Measurements from ENCODE around the gene CATSPERE.
A peak's percentile ranks its signal among the peaks of the same experiment; 100 is the strongest.
"Not testable (repeated sequence)": the region's sequence is repeated elsewhere in the genome, so short reads cannot be mapped to it uniquely, and the experiment has no call there.

Gene CATSPERE

DNA sequence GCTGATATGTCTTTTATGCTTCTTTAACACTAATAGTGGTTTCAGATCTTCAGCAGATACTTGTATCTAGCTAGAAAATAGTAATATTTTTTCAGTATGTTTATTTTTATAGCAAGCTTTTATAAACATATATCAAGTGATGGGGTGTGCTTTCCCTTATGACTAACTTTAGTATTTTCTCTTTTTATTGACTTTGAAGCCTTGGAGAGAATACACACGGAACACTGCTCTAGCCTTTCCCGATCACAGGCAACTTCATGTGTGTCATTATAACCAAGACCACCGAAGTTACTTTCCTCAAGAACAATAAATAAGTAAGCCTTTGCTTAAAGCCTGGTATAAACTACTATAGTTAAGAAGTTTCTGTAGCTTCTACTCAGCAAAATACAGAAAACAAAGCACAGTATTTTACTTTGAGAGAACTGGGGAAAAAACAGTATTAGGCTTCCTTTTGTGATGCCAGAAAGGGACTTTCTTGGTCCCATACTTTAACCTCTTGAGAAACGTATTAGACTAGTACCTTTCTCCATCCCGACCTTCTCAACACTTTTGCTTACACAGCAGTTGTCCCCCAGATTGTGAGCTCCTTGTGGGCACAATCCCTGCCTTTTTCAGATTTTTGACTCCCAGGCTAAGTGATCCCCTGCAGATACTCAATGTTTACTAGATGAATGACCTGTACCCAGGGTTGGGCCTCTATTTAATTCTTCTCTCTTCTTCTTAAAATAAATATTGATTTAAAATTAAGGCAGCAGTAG lies 12.6 kb upstream of the CATSPERE start:
- no peak for DNase-seq

DNA sequence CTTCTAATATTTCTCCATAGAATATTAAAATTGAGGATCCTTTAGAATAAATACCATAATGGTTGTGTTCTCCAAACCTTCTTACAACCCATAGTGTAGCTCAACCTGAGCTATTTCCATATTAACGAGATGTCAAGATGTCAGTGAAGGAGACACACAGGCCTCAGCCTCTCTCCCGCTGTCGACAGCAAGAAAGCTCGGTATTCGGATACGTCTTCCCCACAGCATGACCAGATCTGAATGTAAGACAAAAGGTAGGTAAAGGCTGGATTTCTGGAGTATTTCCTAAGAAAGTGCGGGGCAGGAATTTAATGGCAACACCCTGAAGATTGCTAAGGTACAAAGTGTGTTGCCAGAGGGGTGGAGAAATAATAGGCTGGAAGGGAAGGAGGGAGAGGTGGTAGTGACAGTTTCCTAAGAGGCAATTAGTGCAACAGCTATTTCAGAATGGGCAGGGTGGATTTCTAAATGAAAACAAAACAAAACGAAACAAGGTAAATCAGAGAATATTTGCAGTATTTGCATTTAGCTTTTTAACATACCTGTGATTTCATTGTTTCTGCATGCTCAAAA lies 11.1 kb upstream of the CATSPERE start:
- peak in 1 of 3 experiments; percentile 37 for DNase-seq

DNA sequence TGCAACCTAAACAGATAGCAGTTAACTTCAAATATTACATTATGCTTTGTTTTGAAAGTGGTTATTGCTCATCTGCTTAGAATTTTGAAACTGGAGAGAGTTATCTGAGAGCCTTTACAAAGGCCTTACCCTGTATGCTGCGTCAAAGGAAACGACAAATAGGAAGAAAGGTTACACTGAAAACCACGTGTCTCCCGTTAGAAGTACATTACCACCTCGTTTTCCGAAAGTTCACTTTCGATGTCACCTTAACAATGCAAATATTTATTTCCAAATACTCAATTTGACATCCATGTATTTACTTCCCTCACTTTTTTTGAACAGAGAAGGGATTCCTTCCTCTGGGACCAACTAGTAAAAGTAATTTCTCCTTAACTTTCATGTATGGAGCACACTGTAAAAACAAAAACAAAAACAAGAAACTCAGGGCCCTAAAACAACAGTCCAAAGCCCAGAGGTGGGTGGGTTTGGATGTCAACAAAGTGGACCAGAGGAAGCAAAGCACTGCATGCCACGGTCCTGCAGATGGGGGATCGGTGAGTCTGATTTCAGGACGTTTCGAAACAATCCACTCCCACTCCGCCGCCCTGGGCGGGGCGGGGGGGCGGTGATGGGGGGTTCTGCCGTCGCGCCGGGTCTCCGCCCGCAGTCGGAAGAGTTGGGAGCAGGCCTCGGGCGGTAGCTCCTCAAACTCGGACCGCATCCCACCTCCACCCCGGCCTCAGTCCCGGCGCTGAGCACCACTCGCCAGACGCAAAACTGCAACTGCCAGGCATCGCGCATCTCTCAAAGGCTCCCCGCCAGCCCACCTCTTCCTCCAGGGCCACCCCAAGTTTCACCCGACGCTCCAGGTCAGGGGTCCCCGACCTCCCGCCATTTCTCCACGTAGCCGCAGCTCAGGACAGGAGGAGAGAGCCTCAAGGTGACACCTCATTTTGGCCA lies 10.2 kb upstream of the CATSPERE start:
- peak; percentile 6 to 81 (median 74) for DNase-seq

DNA sequence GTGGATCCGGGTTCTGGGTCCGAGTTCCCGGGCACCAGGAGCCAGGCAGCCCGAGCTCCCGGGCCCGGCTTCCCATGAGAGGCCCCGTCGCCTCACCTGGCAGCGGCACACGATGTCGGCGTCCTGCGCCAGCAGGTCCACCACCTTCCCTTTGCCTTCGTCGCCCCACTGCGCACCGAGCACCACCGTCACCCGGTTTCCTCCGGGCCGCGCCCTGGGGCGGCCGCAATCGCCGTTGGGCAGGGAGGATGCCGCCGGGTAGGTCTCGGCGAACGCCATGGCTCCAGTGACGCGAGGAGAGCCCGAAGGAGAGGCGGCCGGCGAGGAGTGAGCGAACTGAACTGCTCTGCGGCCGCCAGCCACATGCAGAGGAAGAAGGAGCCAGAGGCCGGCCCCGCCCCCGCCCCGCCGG lies 9.5 kb upstream of the CATSPERE start, which contains the start of gene ADSS2:
Gene ADSS2, minus strand, starts transcription at position 371 of the 412 bp plus-strand sequence. Its CDS starts 92 bp downstream, at position 279.
- DNase-seq = no peak

DNA sequence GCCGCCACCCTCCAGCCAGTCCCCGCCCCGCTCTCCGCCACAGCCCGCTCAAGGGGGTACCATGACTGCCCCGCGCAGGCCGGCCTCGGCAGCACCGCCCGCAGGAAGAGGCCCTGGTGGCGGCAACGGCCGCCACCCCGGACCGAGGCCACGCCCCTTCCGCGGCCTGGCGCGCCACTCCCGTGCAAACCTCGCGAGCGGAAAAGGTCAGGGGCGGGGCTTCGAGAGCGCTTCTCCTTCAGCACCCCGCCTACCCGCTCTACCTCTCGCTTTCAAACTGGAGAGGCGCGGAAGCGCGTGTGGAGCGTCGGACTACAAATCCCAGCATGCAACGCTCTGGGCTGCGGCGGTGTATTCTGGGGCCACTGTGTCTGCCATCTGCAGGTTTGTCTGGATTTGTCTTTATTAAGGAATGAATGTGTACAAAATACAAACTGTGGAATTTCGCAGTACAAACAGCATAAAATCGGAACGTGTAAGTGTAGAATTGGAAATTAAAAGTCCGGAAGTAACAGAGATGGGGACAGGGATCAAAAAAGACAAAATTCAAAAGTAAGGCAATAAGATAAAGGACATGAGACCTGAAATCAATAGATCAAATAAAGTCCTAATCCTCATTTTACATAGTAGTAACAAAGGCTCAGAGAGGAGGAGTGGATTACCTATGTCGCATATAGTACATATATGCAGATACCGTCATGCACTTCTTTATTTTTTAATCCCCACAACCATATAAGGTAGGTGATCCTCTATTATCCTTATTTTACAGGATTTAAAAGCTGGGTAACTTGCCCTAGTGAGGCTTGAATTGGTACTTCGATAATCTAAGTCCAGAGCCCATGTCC lies 8.9 kb upstream of the CATSPERE start:
- peak; percentile 97 to 99 (median 99) for DNase-seq

DNA sequence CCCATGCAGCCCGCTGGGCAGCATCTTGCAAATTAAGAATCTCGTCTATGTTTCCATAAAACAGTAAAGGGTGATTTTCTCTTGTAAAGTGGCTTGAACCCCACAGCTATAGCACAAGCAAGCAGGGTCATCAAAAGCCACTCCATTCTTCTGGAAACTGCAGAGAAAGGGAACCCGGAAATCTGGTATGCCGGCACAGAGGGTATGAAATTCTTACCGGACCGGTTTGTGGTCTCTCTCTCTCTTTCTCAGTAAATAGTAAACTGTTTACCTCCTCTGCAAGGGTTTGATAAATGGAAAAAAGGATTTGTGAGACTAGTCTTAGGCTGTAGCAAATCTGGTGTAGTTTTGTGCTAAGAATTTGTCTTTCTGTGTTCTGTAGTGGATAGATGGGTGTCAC lies 6.7 kb upstream of the CATSPERE start:
- DNase-seq = no peak

DNA sequence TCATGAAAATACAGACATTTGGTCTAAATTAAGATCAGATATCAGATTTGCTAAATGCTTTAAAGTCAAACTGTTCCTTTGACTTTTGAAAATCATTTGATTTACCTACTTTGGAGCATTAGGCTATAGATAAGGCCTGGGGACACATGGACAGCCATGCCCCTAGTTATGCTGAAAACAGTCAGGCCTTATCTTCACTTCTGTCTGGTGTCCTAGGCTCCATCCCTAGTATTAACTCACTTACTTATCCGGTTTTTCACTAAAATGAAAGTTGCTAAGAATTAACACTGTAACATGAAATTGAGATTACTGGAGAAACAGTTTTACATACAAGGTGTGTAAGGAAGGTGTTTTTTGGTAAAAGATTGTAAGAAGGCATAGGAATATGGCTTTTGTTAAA lies 4.5 kb upstream of the CATSPERE start:
- no peak for DNase-seq

DNA sequence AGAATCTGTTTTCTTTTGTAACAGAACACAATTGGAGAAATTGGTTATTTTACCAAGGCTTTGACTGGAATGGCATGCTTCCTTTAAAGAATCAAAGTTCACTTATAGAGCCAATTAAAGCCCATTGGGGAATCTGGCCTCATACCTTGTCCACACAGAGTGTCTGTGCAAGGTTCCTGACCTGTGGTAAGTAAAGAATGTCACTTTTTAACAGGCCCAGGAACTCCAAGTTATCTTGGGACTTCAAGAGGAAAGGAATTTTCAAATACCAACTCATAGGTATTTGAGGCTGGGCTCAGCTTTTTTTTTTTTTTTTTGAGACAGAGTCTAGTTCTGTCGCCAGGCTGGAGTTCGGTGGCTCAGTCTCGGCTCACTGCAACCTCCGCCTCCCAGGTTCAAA lies 2.3 kb upstream of the CATSPERE start:
- no peak for DNase-seq

DNA sequence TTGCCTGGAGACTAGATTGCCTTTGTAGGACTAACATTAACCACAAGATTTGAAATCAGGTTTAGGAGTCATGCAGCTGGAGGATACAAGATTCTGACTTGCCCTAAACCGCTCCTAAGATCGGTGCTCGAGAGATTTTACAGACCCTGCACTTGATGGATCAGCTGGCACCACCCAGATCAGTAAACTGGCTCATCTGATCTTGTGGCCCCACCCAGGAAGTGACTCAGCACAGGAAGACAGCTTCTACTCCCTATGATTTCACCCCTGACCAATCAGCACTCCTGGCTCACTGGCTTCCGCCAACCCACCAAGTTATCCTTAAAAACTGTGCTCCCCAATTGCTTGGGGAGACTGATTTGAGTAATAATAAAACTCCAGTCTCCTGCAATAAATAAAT lies 876 bp upstream of the CATSPERE start:
- DNase-seq = peak in 1 of 3 experiments; percentile 38

DNA sequence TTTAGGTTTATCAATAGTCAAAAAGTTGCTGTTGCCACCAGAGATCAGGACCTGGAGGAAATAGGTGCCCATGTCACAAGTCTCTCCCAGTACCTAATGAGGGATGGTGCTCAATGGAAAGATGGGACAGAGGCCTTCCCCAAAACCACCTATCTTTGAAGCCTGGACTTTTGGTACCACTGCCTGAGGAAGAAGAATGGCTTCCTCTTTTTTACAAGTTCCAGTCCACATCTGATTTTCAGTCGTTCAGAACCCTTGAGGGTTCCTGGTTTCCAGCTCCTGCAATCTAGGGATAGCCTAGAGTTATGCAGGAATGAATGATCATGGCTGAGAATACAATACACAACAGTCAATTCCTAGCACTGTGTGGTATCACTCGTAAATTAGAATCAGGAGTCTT lies 5.7 kb downstream of the CATSPERE start:
- DNase-seq = no peak

DNA sequence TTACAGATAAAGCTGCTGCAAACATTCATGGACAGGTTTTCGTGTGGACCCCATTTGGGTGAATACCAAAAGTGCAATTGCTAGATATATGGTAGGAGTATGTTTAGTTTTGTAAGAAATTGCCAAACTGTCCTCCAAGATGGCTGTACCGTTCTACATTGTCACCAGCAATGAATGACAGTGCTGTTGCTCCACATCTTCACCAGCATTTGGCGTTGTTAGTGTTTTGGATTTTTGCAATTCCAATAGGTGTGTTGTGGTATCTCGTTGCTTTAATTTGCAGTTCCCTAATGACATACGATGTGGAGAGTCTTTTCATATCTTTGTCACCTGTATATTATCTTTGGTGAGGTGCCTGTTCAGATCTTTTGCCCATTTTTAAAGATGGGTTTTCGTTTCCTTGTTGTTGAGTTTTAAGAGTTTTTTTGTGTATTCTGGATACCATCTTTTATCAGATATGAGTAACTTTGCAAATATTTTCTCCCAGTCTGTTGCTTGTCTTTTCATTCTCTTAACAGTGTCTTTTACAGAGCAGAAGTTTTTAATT lies 12.1 kb downstream of the CATSPERE start:
- no peak for DNase-seq

DNA sequence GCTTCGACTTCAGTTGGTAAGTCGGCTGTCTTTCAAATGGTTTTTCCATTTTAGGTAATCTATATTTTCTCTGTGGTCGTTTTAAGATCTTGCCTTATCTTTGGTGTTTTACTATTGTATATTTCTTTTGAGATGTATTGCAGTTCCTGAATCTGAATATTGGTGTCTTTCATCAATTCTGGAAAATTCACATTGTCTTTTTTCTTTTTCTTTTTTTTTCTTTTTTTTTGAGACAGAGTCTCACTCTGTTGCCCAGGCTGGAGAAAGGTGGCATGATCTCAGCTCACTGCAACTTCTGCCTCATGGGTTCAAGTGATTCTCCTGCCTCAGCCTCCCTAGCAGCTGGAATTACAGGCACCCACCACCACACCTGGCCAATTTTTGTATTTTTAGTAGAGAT lies 23.9 kb downstream of the CATSPERE start:
- DNase-seq = not testable (repeated sequence)

DNA sequence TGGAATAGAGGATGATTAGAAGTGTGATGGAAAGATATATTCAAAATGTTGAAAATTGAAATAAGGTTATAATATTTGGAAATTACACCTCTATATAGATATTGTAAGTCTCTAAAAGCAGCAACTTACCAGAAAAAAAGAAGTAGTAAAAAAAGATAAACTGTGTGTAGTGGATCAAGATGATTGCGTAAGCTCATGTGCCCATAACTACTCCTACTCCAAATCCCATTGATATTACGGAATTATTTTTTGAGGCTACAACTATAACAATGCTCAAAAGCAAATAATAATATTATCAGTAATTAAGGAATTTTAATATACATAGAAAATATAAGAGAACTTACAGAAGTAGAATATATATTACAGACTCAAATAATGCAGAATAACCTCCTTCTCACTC lies 33.6 kb downstream of the CATSPERE start:
- no peak for DNase-seq

DNA sequence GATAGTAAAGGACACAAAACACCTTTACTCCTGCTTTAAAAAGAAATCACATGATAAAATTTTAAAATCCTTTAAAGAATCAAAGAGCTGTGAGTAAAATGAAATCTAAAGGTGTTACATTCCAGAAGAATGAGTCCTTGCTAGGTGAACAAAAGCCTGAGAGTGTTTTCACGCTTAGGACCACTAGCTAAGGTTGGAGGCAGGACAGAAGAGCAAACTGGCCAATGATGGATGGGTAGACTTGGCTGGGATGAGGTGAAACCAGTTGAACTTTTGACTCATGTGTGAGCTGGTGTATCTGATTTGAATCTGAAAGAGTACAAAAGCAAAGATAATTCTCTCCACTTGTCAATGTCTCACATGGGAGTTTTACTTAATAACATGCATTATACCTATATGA lies 35.1 kb downstream of the CATSPERE start:
- DNase-seq = no peak

DNA sequence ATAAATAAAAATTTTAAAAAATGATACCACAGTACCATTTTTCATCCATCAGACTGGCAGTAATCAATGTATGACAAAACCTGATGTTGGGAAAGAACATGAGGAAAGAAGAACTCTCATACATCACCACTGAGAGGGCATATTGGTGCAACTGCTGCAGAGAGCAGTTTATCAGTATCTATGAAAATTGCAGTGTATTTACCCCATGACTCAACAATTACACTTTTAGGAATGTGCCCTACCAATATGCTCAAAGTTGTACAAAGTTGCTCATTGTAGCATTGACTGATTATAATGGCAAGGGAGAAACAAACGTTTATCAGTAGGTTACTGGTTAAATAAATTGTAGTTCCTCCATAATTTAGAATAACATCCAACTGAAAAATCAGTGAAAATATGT lies 36.7 kb downstream of the CATSPERE start:
- DNase-seq = no peak

DNA sequence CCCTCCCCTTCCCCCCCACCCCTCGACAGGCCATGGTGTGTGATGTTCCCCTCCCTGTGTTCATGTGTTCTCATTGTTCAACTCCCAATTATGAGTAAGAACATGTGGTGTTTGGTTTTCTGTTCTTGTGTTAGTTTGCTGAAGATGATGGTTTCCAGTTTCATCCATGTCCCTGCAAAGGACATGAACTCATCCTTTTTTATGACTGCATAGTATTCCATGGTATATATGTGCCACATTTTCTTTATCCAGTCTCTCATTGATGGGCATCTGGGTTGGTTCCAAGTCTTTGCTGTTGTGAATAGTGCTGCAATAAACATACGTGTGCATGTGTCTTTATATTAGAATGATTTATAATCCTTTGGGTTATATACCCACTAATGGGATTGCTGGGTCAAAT lies 38.4 kb downstream of the CATSPERE start:
- not testable (repeated sequence) for DNase-seq

DNA sequence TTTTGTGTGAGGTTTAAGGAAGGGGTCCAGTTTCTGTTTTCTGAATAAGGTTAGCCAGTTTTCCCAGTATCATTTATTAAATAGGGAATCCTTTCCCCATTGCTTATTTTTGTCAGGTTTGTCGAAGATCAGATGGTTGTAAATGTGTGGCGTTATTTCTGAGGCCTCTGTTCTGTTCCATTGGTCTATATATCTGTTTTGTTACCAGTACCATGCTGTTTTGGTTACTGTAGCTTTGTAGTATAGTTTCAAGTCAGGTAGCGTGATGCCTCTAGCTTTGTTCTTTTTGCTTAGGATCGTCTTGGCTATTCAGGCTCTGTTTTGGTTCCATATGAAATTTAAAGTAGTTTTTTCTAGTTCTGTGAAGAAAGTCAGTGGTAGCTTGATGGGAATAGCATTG lies 39.4 kb downstream of the CATSPERE start:
- not testable (repeated sequence) for DNase-seq

DNA sequence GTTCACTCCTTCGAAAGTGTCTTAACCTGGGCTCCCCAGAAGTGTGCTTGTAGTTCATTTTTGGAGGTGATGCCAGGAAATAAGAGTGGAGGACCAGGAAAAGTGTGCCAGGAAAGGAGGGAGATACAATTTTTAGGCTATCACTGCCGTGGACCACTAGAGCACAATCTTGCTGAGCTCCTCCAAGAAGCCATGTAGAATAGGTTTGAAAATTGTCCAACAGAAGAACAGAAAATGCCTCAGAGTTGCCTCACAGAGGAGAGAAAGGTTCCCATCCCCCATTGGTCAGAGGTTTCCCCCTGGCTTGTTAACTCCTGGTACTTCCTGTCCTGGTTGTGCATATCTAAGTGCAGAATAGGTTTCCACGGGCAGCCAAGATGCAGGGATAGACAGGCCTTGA lies 41.6 kb downstream of the CATSPERE start:
- DNase-seq = no peak

DNA sequence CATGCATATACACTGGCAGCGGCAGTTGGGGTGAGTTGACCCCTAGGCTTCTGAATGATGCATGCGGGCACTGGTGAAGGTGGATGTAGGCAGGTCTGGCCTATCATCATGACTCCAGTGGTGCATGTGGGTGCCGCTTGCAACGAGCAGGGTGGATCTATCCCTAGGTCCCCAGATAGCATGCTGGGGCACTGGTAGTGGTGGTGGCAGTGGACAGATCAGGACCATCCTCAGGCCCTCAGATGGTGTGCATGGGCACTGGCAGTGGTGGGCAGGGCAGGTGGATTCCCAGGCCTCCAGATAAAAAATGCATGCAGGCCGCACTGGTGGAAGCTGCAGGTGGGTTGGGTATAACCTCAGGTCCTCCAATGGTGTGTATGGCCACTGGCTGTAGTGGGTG lies 52.4 kb downstream of the CATSPERE start:
- no peak for DNase-seq

DNA sequence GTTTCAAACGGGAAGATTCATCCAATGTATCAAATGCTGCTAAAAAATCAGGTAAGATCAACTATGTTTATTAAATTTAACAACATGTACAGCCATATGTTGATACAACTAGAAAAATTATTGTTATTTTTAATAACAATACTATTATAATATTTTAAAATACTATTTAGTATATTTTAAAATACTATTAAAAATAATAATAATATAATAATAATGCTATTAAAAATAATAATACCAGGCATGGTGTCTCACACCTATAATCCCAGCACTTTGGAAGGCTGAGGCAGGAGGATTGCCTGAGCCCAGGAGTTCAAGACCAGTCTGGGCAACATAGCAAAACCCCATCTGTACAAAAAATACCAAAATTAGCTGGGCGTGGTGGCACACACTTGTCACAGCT lies 54.6 kb downstream of the CATSPERE start:
- DNase-seq = no peak

DNA sequence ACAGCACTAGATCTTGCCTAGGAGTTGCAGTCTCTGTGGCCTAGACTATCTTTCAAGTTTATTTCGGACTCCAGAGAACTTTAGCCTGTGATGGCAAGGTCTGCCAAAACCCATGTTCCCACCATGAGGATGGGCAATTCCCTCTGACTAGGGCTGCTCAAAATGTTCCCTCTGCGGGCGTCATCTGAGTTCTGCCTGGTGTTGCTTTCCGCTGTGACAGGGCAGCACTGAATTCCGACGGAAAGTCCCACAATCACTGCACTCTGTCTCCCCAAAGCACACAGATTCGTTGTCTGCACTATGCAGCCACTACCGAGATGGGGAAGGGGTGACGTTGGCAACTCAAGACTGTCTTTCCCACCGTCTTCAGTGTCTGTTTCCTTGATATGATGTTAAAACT lies 75.2 kb downstream of the CATSPERE start:
- no peak for DNase-seq

DNA sequence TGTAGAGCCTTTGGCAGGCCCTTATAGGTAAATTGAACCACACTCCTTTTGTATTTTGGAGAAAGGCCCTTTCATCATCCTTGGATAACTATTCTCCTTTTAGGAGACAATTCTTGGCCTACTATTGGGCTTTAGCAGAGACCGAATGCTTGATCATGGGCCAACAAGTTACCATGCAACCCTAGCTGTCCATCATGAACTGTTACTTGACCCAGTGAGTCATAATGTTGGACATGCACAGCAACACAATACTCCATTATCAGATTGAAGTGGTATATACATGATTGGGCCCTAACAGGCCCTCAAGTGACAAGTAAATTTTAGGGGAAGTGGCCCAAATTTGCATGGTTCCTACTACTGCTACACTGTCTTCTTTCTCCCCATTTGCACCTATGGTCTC lies 84.4 kb downstream of the CATSPERE start:
- no peak for DNase-seq

Data from NCI-H1417 (cell line).